Stimulated activated CD4-positive, alpha-beta T cell treated with anti-CD3 and anti-CD28 coated beads, TNF-alpha, amount 100 ng/mL, for 1 hour (primary cell): ENCODE measurements around the gene TDRD9.

Source experiments
- DNase-seq, 3 donors: peaks; one replicate each; pipeline ENCODE4 v3.0.0-alpha.2; 2020; ENCODE audit warnings: low read depth in 3 of 3, low spot score in 1 of 3

The TDRD9 gene

GRCh38 chr14:104064003-104064402 lies 135.7 kb downstream of the TDRD9 start:
- no peak for DNase-seq

DNA sequence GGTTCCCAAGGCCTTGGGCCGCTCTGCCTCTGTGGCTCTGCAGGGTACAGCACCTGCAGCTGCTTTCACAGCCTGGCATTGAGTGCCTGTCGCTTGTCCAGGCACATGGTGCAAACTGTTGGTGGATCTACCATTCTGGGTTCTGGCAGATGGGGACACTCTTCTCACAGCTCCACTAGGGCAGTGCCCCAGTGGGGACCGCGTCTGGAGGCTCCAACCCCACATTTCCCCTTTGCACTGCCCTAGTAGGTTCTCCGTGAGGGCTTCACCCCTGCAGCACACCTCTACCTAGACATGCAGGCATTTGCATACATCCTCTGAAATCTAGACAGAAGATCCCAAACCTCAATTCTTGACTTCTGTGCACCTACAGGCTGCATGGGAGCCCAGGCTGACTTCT lies 138.0 kb downstream of the TDRD9 start:
- DNase-seq, result no peak

DNA sequence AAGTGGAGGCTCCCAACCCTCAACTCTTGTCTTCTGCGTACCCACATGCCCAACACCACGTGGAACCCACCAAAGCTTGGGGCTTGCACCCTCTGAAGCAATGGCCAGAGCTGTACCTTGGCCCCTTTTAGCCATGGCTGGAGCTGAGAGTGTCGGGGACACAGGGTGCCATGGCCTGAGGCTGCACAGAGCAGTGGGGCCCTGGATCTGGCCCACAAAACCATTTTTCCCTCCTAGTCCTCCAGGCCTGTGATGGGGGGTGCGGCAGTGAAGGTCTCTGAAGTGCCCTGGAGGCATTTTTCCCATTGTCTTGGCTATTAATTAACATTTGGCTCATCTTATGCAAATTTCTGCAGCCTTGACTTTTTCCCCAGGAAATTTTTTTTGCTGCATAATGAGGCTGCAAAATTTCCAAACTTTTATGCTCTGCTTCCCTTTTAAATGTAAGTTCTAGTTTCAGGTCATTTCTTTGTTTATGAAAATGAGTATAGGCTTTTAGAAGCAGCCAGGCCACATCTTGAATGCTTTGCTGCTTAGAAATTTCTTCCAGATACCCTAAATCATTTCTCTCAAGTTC lies 138.6 kb downstream of the TDRD9 start:
- DNase-seq, result no peak

- no peak for DNase-seq
These were observed 141.3 kb downstream of the TDRD9 start for GRCh38 chr14:104069541-104069940.

DNA sequence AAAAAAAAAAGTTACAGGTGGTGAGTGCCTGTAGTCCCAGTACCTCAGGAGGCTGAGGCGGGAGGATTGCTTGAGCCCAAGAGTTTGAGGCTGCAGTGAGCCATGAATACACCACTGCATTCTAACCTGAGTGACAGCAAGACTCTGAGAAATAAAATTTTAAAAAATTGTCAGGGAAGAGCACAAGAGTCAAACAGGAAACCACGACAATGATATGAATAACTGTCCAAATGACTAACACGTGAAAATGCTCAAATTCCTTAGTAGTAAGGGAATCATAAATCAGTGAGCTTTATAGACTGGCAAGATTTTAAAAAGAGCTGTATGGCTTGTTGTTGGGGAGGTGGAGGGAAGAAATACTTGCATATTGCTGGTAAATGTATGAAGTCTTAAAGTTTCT lies 144.3 kb downstream of the TDRD9 start:
- DNase-seq, result no peak

GRCh38 chr14:104073764-104074163 lies 145.5 kb downstream of the TDRD9 start:
- no peak for DNase-seq

GRCh38 chr14:104075530-104076151 lies 147.4 kb downstream of the TDRD9 start:
- DNase-seq, result no peak

- DNase-seq, result no peak
These were observed 148.5 kb downstream of the TDRD9 start for GRCh38 chr14:104076743-104077142.

GRCh38 chr14:104078031-104078455 lies 149.8 kb downstream of the TDRD9 start:
- peak; percentile 62 to 76 (median 65) for DNase-seq

DNA sequence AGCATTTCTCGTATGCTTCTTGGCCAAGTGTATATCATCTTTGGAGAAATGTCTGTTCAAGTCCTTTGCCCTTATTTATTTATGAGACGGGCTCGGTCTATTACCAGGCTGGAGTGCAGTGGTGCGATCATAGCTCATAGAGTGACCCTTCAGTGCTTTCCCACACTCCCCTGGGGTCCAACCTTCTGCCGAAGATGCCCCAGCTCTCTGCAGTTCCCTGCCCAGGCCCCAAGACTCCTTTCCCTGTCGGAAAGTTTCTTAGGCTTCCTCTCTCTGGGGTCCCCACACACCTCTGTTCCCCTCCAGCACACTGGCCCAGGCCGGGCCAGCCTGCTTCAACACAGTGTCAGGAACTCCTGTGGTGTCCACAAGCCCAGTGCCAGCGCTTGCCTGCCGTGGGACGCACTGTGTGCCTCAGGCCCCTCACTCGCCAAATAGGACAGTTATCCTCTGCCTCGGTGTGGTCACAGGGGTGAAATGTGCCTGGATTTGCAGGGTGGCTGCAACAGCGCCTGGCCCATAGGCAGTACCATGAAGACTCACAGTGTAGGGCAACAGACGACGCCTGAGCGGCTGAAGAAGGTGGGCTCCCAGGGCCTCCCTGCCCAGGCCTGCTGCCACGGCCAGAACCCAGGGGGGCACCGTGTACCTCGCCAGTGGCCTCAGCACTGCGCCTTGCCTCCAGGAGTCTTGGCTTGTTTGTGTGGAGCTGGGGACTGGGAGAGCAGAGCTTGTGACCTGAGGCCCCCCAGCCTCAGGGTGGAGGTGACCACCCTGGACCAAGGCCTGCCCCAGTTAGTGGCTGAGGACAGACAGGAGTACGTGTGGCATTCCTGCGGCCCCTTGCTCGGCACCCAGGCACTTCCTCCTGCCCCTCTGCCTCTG lies 152.4 kb downstream of the TDRD9 start:
- DNase-seq, result no peak

- DNase-seq, result no peak
These were observed 153.1 kb downstream of the TDRD9 start for GRCh38 chr14:104081261-104081835.

- no peak for DNase-seq
These were observed 153.8 kb downstream of the TDRD9 start for GRCh38 chr14:104081951-104082464.

- no peak for DNase-seq
These were observed 154.6 kb downstream of the TDRD9 start for GRCh38 chr14:104082807-104083206.

DNA sequence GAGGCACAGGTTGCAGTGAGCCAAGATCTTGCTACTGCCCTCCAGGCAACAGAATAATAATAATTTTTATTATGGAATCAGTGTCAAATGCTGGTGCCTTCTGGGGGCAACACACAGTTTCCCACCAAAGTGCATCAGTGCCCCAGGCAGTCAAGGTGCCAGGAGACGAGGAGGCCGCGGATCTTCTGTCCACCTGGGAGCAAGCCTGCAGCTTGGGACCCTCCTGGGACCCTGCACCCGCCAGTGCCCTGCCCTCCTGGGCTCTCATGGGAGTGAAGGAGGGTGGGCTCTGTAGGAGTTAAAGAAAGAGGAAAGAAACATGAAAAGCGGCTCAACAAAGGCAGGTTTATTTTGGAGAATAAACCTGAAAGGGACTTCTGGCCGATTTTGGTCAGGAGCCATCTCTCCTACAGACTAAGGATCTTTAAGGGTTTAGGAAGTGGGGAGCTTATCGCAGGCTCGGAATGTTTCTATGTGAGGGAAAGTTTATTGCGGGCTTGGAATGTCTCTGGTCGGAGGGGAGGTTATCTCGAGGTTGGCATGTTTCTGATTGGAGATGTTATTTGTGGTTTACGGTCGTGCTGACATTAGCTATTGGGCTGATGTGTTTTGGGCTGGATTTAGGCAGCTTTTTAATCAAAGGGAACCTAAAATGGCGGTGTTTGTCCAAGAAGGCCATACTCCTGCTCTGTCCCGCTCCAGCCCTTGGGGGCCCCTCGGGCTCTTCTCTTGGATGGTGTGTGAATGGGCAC lies 156.2 kb downstream of the TDRD9 start:
- no peak for DNase-seq

DNA sequence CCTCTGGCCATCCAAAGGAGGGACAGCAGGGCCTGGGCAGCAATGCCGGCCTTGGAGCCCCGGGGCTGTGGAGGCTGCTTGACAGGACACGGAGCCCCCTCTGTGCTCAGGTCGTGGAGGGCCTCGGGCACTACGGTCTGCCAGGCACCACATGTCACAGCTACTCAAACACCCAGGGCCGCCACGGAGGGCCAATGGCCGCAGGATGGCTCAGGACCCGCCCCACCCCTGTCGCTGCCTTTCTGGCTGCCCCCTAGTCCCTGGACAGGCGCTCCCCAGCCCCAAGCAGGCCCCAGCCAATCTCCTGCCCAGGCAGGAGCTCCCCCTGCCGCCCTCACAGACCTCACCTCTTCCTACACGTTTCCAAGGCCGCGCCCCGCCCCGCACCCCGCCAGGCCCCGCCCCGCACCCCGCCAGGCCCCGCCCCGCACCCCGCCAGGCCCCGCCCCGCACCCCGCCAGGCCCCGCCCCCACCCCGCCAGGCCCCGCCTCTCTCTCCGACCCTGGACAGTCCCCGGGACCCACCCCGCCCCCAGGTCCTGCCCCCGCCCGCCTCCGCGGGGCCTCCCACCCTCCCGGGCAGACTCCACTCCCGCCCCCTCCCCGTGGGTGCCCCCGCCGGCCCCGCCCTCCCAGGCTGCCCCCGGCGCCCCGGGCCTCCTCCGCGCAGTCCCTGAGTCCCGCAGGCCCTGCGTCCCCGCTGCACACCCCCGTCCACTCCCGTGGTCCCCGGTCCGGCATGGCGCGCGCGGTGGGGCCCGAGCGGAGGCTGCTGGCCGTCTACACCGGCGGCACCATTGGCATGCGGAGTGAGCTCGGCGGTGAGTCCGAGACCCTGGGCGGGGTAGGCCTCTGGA lies 157.0 kb downstream of the TDRD9 start, which contains the start of gene ASPG:
Gene ASPG (plus strand): TSS at position 669 of the 857 bp plus-strand sequence. CDS start 71 bp downstream, at position 740.
- no peak for DNase-seq

- DNase-seq, result no peak
These were observed 157.6 kb downstream of the TDRD9 start for GRCh38 chr14:104085889-104086201.

- no peak for DNase-seq
These were observed 158.0 kb downstream of the TDRD9 start for GRCh38 chr14:104086210-104086660.

DNA sequence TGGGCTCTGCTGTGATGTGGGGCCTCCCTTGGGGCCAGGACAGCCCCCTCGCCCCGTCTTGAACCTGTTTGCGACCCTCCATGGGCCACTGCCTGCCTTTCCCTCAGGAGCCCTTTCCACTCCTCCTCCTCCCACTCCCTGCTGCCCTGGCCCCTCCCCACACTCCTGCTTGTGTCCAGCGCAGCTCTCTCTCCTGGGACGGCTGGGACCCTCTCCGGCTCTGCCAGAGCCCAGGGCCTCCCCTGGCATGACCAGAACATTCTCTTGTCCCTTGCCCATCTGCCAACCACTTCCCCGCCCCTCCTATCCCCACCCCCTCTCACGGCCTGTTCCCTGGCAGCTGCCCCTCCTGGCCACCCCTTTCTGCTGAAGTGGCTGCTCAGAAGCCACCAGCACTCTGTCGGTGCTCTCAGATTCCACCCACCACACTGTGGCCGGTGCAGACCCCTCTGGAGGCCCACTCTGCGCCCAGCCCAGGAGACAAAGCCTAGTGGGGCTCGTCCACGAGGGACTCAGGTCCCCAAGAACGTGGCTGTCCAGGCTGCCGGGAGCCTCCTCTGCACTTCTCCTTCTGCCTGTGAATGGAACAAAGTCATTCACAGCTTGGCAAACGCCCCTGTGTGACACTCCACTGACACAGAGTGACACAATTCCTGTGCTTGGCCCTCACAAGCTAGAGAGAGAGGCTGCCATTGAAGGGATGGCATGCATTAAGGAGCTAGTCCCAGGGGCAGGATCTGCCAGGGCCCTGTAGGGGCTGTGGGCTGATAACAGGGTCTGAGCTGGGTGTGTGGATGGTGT lies 158.6 kb downstream of the TDRD9 start:
- no peak for DNase-seq

DNA sequence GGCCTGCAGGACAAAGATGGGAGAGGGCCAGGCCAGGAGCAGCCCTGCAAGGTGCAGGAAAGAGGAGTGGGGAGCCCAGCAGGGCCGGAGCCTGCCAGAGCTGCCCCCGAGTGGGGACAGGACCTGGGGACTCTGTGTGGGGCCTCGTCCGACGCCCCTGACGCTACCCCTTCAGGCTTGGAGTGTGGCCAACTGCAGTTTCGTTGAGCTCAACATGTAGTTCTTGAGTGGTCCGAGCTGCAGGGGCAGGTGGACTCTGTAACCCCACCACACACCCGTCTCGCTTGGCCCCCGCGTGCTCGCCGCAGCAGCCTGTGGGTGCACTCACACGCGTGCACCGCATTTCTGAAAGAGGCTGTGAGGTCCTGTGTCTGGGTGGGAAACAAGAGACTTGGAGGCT lies 159.2 kb downstream of the TDRD9 start:
- DNase-seq, result no peak
